GM12878 (cell line): Measurements from ENCODE around the gene PPP1R27. TPM values are rescaled to one million over a fixed set of nuclear protein-coding genes. Genes with fewer than 3 reads are reported as not detected.

ENCODE experiments used
- ATAC-seq: fragments of 200-7000 bp; cut with Tn5 transposase; 3 replicates; pipeline ENCODE4 v1.9.1; 2020; ENCODE audit warnings: mild to moderate bottlenecking, moderate library complexity
- BruUV-seq: library from RNA; stranded (reverse); fragments of 400-500 nt; replicated peaks from 2 replicates; lab custom pipeline; 2021; lab: Mats Ljungman, UMichigan
- CTCF ChIA-PET: fragments of 300-600 bp; sonication (Branson Sonifier 250); formaldehyde crosslinking; extraction: SDS; loops from one replicate; lab custom pipeline; 2021; ENCODE audit warnings: inconsistent platforms; lab: Yijun Ruan, JAX
- POLR2A ChIA-PET: fragments of 350-600 bp; formaldehyde crosslinking; extraction: SDS; loops from one replicate; lab custom pipeline; 2021; ENCODE audit warnings: inconsistent platforms; lab: Charles Lee
- RAD21 ChIA-PET: fragments of 300-600 bp; sonication (Branson Sonifier 250); formaldehyde crosslinking; loops from one replicate; lab custom pipeline; 2023; ENCODE audit warnings: antibody characterized with exemption; ENCODE audit not compliant: unreplicated experiment; lab: Charles Lee
- SMC1A ChIA-PET: fragments of 300-600 bp; sonication (Branson Sonifier 250); formaldehyde crosslinking; loops from one replicate; lab custom pipeline; 2023; ENCODE audit not compliant: unreplicated experiment, uncharacterized antibody; lab: Charles Lee
- DNase-seq: peaks from one replicate; pipeline ENCODE4 v3.0.0-alpha.2; 2011; ENCODE audit warnings: low read depth, low spot score
- FAIRE-seq: peaks from 3 replicates; lab custom pipeline; 2011; peaks lifted over from hg19 to GRCh38; lab: Jason Lieb, UNC
- H2AFZ ChIP-seq: 2 replicates; pipeline ENCODE4 v1.6.0; 2011; ENCODE audit warnings: low read depth, low read length, control low read depth; ENCODE audit not compliant: control insufficient read depth
- H3K27ac ChIP-seq: 2 replicates; pipeline ENCODE4 v1.5.1; 2011; ENCODE audit warnings: control low read depth; ENCODE audit not compliant: control insufficient read depth, insufficient read depth
- H3K27me3 ChIP-seq, 2 experiments: replicated peaks in 1 of 2; 2 replicates each; pipeline versions ENCODE4 v1.6.0 to v1.6.1; 2011; ENCODE audit warnings: low read length in 1 of 2; ENCODE audit not compliant: control insufficient read depth in 2 of 2, insufficient read depth in 2 of 2
- H3K36me3 ChIP-seq, 2 experiments: 2 replicates each; pipeline ENCODE4 v1.5.1; 2011; ENCODE audit warnings: low read length in 1 of 2; ENCODE audit not compliant: control insufficient read depth in 2 of 2, insufficient read depth in 2 of 2
- H3K4me1 ChIP-seq: 2 replicates; pipeline ENCODE4 v1.6.1; 2011; ENCODE audit warnings: mild to moderate bottlenecking, low read length, moderate library complexity, mixed read lengths; ENCODE audit not compliant: control insufficient read depth, insufficient read depth
- H3K4me2 ChIP-seq: 2 replicates; pipeline ENCODE4 v1.6.0; 2011; ENCODE audit warnings: control low read depth; ENCODE audit not compliant: control insufficient read depth, insufficient read depth
- H3K4me3 ChIP-seq: fragments of 200-600 bp; sonication (generic); 2 replicates; pipeline ENCODE4 v1.5.1; 2016
- H3K79me2 ChIP-seq: 2 replicates; pipeline ENCODE4 v1.6.0; 2011; ENCODE audit warnings: low read length; ENCODE audit not compliant: control insufficient read depth, insufficient read depth
- H3K9ac ChIP-seq: 2 replicates; pipeline ENCODE4 v1.8.0; 2011; ENCODE audit warnings: low read length, control low read depth, mixed read lengths; ENCODE audit not compliant: control insufficient read depth, insufficient read depth
- H3K9me3 ChIP-seq: replicated peaks from 3 replicates; pipeline ENCODE4 v1.5.1; 2011; ENCODE audit warnings: mild to moderate bottlenecking, low read length; ENCODE audit not compliant: control insufficient read depth, insufficient read depth
- H4K20me1 ChIP-seq: 2 replicates; pipeline ENCODE4 v1.6.0; 2011; ENCODE audit not compliant: control insufficient read depth, insufficient read depth
- ATF2 ChIP-seq: IDR thresholded peaks from 2 replicates; pipeline ENCODE4 v1.6.1; 2012; ENCODE audit warnings: low read length, inconsistent platforms
- BMI1 ChIP-seq: fragments of 450-650 bp; IDR thresholded peaks from 2 replicates; pipeline ENCODE4 v1.6.1; 2016; ENCODE audit warnings: mild to moderate bottlenecking, moderate library complexity, borderline replicate concordance
- CBX3 ChIP-seq: fragments of 200-600 bp; sonication (generic); IDR thresholded peaks from 2 replicates; pipeline ENCODE4 v1.6.1; 2016; ENCODE audit warnings: low read depth, borderline replicate concordance
- CHD1 ChIP-seq: IDR thresholded peaks from 2 replicates; pipeline ENCODE4 v1.6.1; 2012; ENCODE audit warnings: low read depth, low read length, improper control_type of control experiment
- ESRRA ChIP-seq: IDR thresholded peaks from 2 replicates; pipeline ENCODE4 v1.6.1; 2012; ENCODE audit warnings: mild to moderate bottlenecking, low read length, improper control_type of control experiment
- GABPA ChIP-seq: IDR thresholded peaks from 2 replicates; pipeline ENCODE4 v1.6.1; 2014; ENCODE audit warnings: antibody characterized with exemption, low read depth, mild to moderate bottlenecking, inconsistent platforms
- HCFC1 ChIP-seq: fragments of 150-350 bp; IDR thresholded peaks from 2 replicates; pipeline ENCODE4 v1.6.1; 2014; ENCODE audit warnings: low read length
- NFIC ChIP-seq: IDR thresholded peaks from 2 replicates; pipeline ENCODE4 v1.6.1; 2012; ENCODE audit warnings: low read depth, mild to moderate bottlenecking, inconsistent platforms, low read length, moderate library complexity
- SRF ChIP-seq, 2 experiments: IDR thresholded peaks; 2 replicates each; pipeline ENCODE4 v1.6.1; 2011; ENCODE audit warnings: low read depth in 2 of 2, low read length in 2 of 2, mild to moderate bottlenecking in 1 of 2, moderate library complexity in 1 of 2
- ZBTB4 ChIP-seq: fragments of 450-650 bp; formaldehyde crosslinking; IDR thresholded peaks from 2 replicates; pipeline ENCODE4 v1.4.0; 2022; ENCODE audit warnings: mild to moderate bottlenecking, moderate library complexity
- ZNF592 ChIP-seq: fragments of 450-650 bp; IDR thresholded peaks from 2 replicates; pipeline ENCODE4 v1.6.1; 2017; ENCODE audit warnings: mild to moderate bottlenecking, moderate library complexity
- WGBS: methylation state at CpG from one replicate; pipeline ENCODE4 v1.1.6; 2016; ENCODE audit warnings: low lambda C conversion rate; ENCODE audit not compliant: insufficient replicate concordance, insufficient coverage; ENCODE audit errors: missing lambda C conversion rate; 5-methylcytosine and 5-hydroxymethylcytosine counted together
- in situ Hi-C: fragments of 300-500 bp; cut with MboI; formaldehyde crosslinking; loops from 9 replicates; pipeline ENCODE4 v1.14.3; 2018; ENCODE audit warnings: mixed read lengths
- intact Hi-C: fragments of 100-400 bp; cut with micrococcal nuclease; formaldehyde crosslinking; loops from one replicate; pipeline ENCODE4 v1.14.2; 2022; ENCODE audit not compliant: unreplicated experiment
- polyA plus RNA-seq, 11 experiments: library from polyadenylated mRNA; depleted of rRNA in 4 of 11; unstranded in 6 of 11; stranded (reverse) in 5 of 11; fragments of >200 nt; fragmentation: Nextera tagmentation in 4 of 11; fragmentation: Illumina TruSeq in 1 of 11; extraction: Ambion mirVana in 4 of 11; extraction: Trizol in 1 of 11; gene quantifications; 1 replicate in 1 of 11; 2 replicates in 10 of 11; pipeline versions ENCODE4 v1.2.1 to v1.2.3, GENCODE V29; 2011 to 2016; ENCODE audit warnings: inconsistent platforms in 2 of 11, missing spikeins in 2 of 11, low read depth in 1 of 11
- total RNA-seq, 4 experiments: library from RNA; depleted of rRNA in 3 of 4; stranded (reverse); fragments of >200 nt in 3 of 4; fragmentation: Illumina TruSeq in 1 of 4; extraction: Trizol in 1 of 4; gene quantifications; 2 replicates each; pipeline versions ENCODE4 v1.2.1 to v1.2.3, GENCODE V29; 2013 to 2021
- TF ChIP-seq, protein P1 (sequence below): fragments of 450-650 bp; formaldehyde crosslinking; IDR thresholded peaks from 2 replicates; pipeline ENCODE4 v1.4.0; 2020; ENCODE audit warnings: mild to moderate bottlenecking, moderate library complexity

PPP1R27 gene
- total and polyA plus RNA-seq, 10 of the 15 experiments (the other 5 are each of a cell fraction or from before 2014, with no cell fraction given): 0.17 to 1.6 (median 0.49) TPM; not detected in 3

DNA sequence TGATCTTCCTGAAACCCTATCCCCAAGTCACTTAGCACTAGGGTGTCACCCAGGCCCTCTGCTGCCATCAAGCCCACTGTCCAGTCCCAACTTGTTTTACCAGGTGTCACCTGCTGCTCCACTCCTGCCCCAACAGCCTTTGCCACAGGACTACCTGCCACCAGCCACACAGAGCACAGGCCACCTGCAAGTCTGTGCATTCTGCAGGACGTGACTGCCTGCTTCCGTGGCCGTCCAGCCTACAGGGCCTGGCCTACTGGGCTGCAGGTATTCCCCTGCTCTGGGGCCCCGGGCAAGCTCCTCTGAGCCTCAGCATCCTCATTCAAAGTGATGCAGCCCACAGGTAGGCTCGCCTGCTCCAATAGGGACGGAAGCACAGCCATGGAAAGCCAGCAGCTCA, 5.0 kb downstream of the PPP1R27 start:
- no peak for FAIRE-seq
- ATAC-seq: no peak
- RAD21 ChIA-PET: no interaction called here
- Histone ChIP-seq H3K79me2 (peaks cover 13% of the 10 kb centered on the region), H2AFZ (no peak overlapping the region), H3K27ac (no peak overlapping the region), H3K4me2 (no peak overlapping the region), H3K27me3 (no peaks in the 10 kb centered on the region), H3K4me3 (no peak overlapping the region), H4K20me1 (no peaks in the 10 kb centered on the region), H3K36me3 (no peaks in the 10 kb centered on the region), H3K9ac (no peak overlapping the region), H3K4me1 (peaks cover 16% of the 10 kb centered on the region), H3K9me3 (no peaks in the 10 kb centered on the region)
- intact Hi-C loops (no loop called here), in situ Hi-C loops (no loop called here)
- 72% methylated on average over 6 of the region's 6 CpGs for WGBS
- CTCF ChIA-PET: no interaction called here
- no TSS peak for BruUV-seq
- DNase-seq: no peak
- POLR2A ChIA-PET: interaction anchor here (0.6 kb wide), 1 partner anchor 352 kb away, joined by 3 read pairs; no protein-coding TSS in a partner anchor
- SMC1A ChIA-PET: no interaction called here
- no peak for TF ChIP-seq CHD1
- no peak for TF ChIP-seq SRF (IDR thresholded peaks at IDR 0.05; ENCODE audit: low read depth in 2 of 2, low read length in 2 of 2)
- TF ChIP-seq ZNF592: no peak
- no peak for TF ChIP-seq CBX3
- TF ChIP-seq ATF2: no peak
- no peak for TF ChIP-seq HCFC1
- no peak for TF ChIP-seq NFIC
- TF ChIP-seq ESRRA: no peak
- TF ChIP-seq, protein P1, sequence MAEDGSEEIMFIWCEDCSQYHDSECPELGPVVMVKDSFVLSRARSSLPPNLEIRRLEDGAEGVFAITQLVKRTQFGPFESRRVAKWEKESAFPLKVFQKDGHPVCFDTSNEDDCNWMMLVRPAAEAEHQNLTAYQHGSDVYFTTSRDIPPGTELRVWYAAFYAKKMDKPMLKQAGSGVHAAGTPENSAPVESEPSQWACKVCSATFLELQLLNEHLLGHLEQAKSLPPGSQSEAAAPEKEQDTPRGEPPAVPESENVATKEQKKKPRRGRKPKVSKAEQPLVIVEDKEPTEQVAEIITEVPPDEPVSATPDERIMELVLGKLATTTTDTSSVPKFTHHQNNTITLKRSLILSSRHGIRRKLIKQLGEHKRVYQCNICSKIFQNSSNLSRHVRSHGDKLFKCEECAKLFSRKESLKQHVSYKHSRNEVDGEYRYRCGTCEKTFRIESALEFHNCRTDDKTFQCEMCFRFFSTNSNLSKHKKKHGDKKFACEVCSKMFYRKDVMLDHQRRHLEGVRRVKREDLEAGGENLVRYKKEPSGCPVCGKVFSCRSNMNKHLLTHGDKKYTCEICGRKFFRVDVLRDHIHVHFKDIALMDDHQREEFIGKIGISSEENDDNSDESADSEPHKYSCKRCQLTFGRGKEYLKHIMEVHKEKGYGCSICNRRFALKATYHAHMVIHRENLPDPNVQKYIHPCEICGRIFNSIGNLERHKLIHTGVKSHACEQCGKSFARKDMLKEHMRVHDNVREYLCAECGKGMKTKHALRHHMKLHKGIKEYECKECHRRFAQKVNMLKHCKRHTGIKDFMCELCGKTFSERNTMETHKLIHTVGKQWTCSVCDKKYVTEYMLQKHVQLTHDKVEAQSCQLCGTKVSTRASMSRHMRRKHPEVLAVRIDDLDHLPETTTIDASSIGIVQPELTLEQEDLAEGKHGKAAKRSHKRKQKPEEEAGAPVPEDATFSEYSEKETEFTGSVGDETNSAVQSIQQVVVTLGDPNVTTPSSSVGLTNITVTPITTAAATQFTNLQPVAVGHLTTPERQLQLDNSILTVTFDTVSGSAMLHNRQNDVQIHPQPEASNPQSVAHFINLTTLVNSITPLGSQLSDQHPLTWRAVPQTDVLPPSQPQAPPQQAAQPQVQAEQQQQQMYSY (CRISPR knock-in tag): no peak
- no peak for TF ChIP-seq GABPA
- no peak for TF ChIP-seq BMI1
- no peak for TF ChIP-seq ZBTB4
